H1 (cell line): ENCODE results near the gene MCF2L2. TPM values are rescaled to one million over a fixed set of nuclear protein-coding genes. Genes with fewer than 3 reads are reported as not detected.
A peak's percentile ranks its signal among the peaks of the same experiment; 100 is the strongest.

Source experiments
- CTCF ChIA-PET: fragments of 300-600 bp; sonication (Branson Sonifier 250); formaldehyde crosslinking; loops from one replicate; lab custom pipeline; 2021; ENCODE audit not compliant: partially characterized antibody; lab: Charles Lee
- POLR2A ChIA-PET: fragments of 300-600 bp; sonication (Branson Sonifier 250); formaldehyde crosslinking; loops from one replicate; lab custom pipeline; 2021; ENCODE audit warnings: inconsistent platforms; ENCODE audit not compliant: partially characterized antibody; lab: Charles Lee
- DNase-seq, 2 experiments: peaks; one replicate each; pipeline versions ENCODE4 v3.0.0 to v3.0.0-alpha.2; 2010 to 2022; ENCODE audit warnings: low spot score in 2 of 2, low read depth in 1 of 2, mixed read lengths in 1 of 2
- FAIRE-seq: peaks from 2 replicates; lab custom pipeline; 2011; peaks lifted over from hg19 to GRCh38; lab: Jason Lieb, UNC
- H2AFZ ChIP-seq: 2 replicates; pipeline ENCODE4 v1.8.1; 2012; ENCODE audit warnings: low read length, inconsistent platforms
- H2AK5ac ChIP-seq: 2 replicates; pipeline ENCODE4 v1.6.1; 2013; ENCODE audit warnings: low read depth, low read length
- H2BK120ac ChIP-seq: replicated peaks from 2 replicates; pipeline ENCODE3; 2013; ENCODE audit warnings: low read depth, low read length, inconsistent platforms
- H2BK12ac ChIP-seq: 2 replicates; pipeline ENCODE4 v1.6.1; 2013; ENCODE audit warnings: low read depth, low read length
- H2BK15ac ChIP-seq: 2 replicates; pipeline ENCODE4 v1.6.1; 2013; ENCODE audit warnings: low read length
- H2BK20ac ChIP-seq: 2 replicates; pipeline ENCODE4 v1.6.1; 2013; ENCODE audit warnings: low read length
- H2BK5ac ChIP-seq: 2 replicates; pipeline ENCODE4 v1.6.1; 2013; ENCODE audit warnings: low read depth, low read length
- H3K14ac ChIP-seq: 2 replicates; pipeline ENCODE4 v1.6.1; 2013; ENCODE audit warnings: inconsistent platforms; ENCODE audit not compliant: insufficient read length
- H3K18ac ChIP-seq: 2 replicates; pipeline ENCODE4 v1.6.1; 2013; ENCODE audit warnings: low read length; ENCODE audit errors: extremely low read depth
- H3K23ac ChIP-seq: 2 replicates; pipeline ENCODE4 v1.6.1; 2013; ENCODE audit warnings: inconsistent platforms; ENCODE audit not compliant: insufficient read length
- H3K23me2 ChIP-seq: 2 replicates; pipeline ENCODE4 v1.6.1; 2013; ENCODE audit warnings: low read depth, low read length
- H3K27ac ChIP-seq: 2 replicates; pipeline ENCODE4 v1.6.1; 2011; ENCODE audit warnings: low read depth, low read length, inconsistent platforms
- H3K27me3 ChIP-seq, 4 experiments: replicated peaks in 1 of 4; 1 replicate in 1 of 4; 2 replicates in 3 of 4; pipeline versions ENCODE4 v1.6.1 to v1.8.1; 2011 to 2013; ENCODE audit warnings: low read length in 3 of 4, mild to moderate bottlenecking in 3 of 4, inconsistent platforms in 2 of 4, mixed read lengths in 2 of 4, moderate library complexity in 1 of 4; ENCODE audit not compliant: control insufficient read depth in 3 of 4, insufficient read depth in 3 of 4; ENCODE audit errors: extremely low read depth in 1 of 4
- H3K36me3 ChIP-seq, 4 experiments: 2 replicates each; pipeline versions ENCODE4 v1.6.1 to v1.8.1; 2011 to 2013; ENCODE audit warnings: mild to moderate bottlenecking in 4 of 4, low read length in 3 of 4, moderate library complexity in 2 of 4, control low read depth in 1 of 4, inconsistent platforms in 1 of 4; ENCODE audit not compliant: insufficient read depth in 4 of 4, control insufficient read depth in 2 of 4
- H3K4ac ChIP-seq: replicated peaks from 2 replicates; pipeline ENCODE3; 2013; ENCODE audit warnings: low read length, low read depth, mixed read lengths, inconsistent platforms; ENCODE audit not compliant: insufficient read length
- H3K4me1 ChIP-seq, 4 experiments: replicated peaks in 1 of 4; 1 replicate in 1 of 4; 2 replicates in 3 of 4; pipeline versions ENCODE4 v1.6.1 to v1.8.1; 2011 to 2013; ENCODE audit warnings: low read length in 3 of 4, inconsistent platforms in 2 of 4, mixed read lengths in 1 of 4; ENCODE audit not compliant: insufficient read depth in 4 of 4, control insufficient read depth in 3 of 4
- H3K4me2 ChIP-seq, 2 experiments: 2 replicates each; pipeline versions ENCODE4 v1.6.1 to v1.8.1; 2011 to 2013; ENCODE audit warnings: low read depth in 2 of 2, low read length in 2 of 2, control low read depth in 1 of 2, inconsistent platforms in 1 of 2, mild to moderate bottlenecking in 1 of 2; ENCODE audit not compliant: insufficient read depth in 1 of 2
- H3K4me3 ChIP-seq, 4 experiments: fragments of 200-600, 300-600 bp in 1 of 4; sonication (generic), shearing (Covaris generic), sonication (Bioruptor Twin) in 1 of 4; 2 replicates each; pipeline versions ENCODE4 v1.5.1 to v1.8.1; 2011 to 2016; ENCODE audit warnings: low read length in 4 of 4, low read depth in 3 of 4, control low read depth in 2 of 4, inconsistent platforms in 2 of 4, mild to moderate bottlenecking in 2 of 4, mixed read lengths in 1 of 4, moderate library complexity in 1 of 4; ENCODE audit not compliant: insufficient read depth in 2 of 4; ENCODE audit errors: extremely low read depth in 1 of 4
- H3K56ac ChIP-seq: replicated peaks from 2 replicates; pipeline ENCODE3; 2013; ENCODE audit warnings: low read depth, mild to moderate bottlenecking, mixed read lengths, low read length, inconsistent platforms; ENCODE audit not compliant: insufficient read length
- H3K79me1 ChIP-seq: 2 replicates; pipeline ENCODE4 v1.6.1; 2013; ENCODE audit warnings: low read depth, low read length, control low read depth
- H3K79me2 ChIP-seq, 2 experiments: 2 replicates each; pipeline versions ENCODE4 v1.6.1 to v1.8.1; 2012 to 2013; ENCODE audit warnings: low read length in 2 of 2, mild to moderate bottlenecking in 2 of 2, inconsistent platforms in 1 of 2; ENCODE audit not compliant: insufficient read depth in 2 of 2, control insufficient read depth in 1 of 2
- H3K9ac ChIP-seq, 4 experiments: replicated peaks in 1 of 4; 1 replicate in 1 of 4; 2 replicates in 3 of 4; pipeline versions ENCODE4 v1.6.1 to v1.8.1; 2011 to 2013; ENCODE audit warnings: low read depth in 3 of 4, low read length in 3 of 4, control low read depth in 2 of 4, mild to moderate bottlenecking in 2 of 4, moderate library complexity in 2 of 4, inconsistent platforms in 1 of 4; ENCODE audit errors: extremely low read depth in 1 of 4
- H3K9me3 ChIP-seq, 2 experiments: 2 replicates each; pipeline versions ENCODE4 v1.6.1 to v1.8.1; 2012 to 2013; ENCODE audit warnings: mild to moderate bottlenecking in 2 of 2, moderate library complexity in 2 of 2, control low read depth in 1 of 2, inconsistent platforms in 1 of 2, low read depth in 1 of 2, low read length in 1 of 2, mixed read lengths in 1 of 2; ENCODE audit not compliant: insufficient read depth in 2 of 2
- H4K20me1 ChIP-seq, 2 experiments: replicated peaks in 1 of 2; 2 replicates each; pipeline versions ENCODE3 to v1.8.1; 2011 to 2013; ENCODE audit warnings: inconsistent platforms in 2 of 2, low read length in 2 of 2, mild to moderate bottlenecking in 1 of 2; ENCODE audit not compliant: insufficient read depth in 2 of 2, control insufficient read depth in 1 of 2
- H4K5ac ChIP-seq: 2 replicates; pipeline ENCODE4 v1.6.1; 2013; ENCODE audit warnings: low read length, low read depth, mixed read lengths, inconsistent platforms; ENCODE audit not compliant: insufficient read length
- H4K8ac ChIP-seq: 2 replicates; pipeline ENCODE4 v1.8.0; 2013; ENCODE audit warnings: mild to moderate bottlenecking, moderate library complexity, low read length, inconsistent platforms; ENCODE audit not compliant: insufficient read depth; ENCODE audit errors: extremely low read depth
- H4K91ac ChIP-seq: replicated peaks from 2 replicates; pipeline ENCODE3; 2013; ENCODE audit warnings: low read length, mixed read lengths, inconsistent platforms; ENCODE audit not compliant: insufficient read length
- CEBPB ChIP-seq: IDR thresholded peaks from 2 replicates; pipeline ENCODE4 v1.6.1; 2012; ENCODE audit warnings: low read depth, low read length
- EZH2 ChIP-seq: fragments of 200-600 bp; sonication (generic); IDR thresholded peaks from 2 replicates; pipeline ENCODE4 v1.7.1; 2012; ENCODE audit warnings: low read depth, mild to moderate bottlenecking, moderate library complexity, low read length, inconsistent platforms; ENCODE audit not compliant: severe bottlenecking
- WGBS, 2 experiments: shearing (Covaris generic) in 1 of 2; methylation state at CpG; one replicate each; pipeline versions ENCODE4 v1.1.6 to v1.1.7; 2013 to 2015; ENCODE audit warnings: low lambda C conversion rate in 2 of 2, mixed read lengths in 2 of 2, inconsistent platforms in 1 of 2, low coverage in 1 of 2, missing lambda C conversion rate in 1 of 2; ENCODE audit not compliant: insufficient replicate concordance in 2 of 2, insufficient coverage in 1 of 2, insufficient read length in 1 of 2; ENCODE audit errors: extremely low coverage in 1 of 2, missing lambda C conversion rate in 1 of 2; 5-methylcytosine and 5-hydroxymethylcytosine counted together
- polyA plus RNA-seq, 7 experiments: library from polyadenylated mRNA; depleted of rRNA in 3 of 7; stranded (reverse) in 5 of 7; unstranded in 2 of 7; fragments of >200 nt in 5 of 7; fragments of 200-250 nt in 2 of 7; gene quantifications; 1 replicate in 5 of 7; 2 replicates in 1 of 7; 4 replicates in 1 of 7; pipeline versions ENCODE4 v1.2.1 to v1.2.3, GENCODE V29; 2011 to 2013; ENCODE audit warnings: missing spikeins in 2 of 7, mixed read lengths in 2 of 7
- total RNA-seq: library from RNA; stranded (reverse); fragmentation: NEBNext Ultra II Directional; extraction: Animal tissue kit (Norgen Biotek cat#: 25700); gene quantifications from 2 replicates; pipeline ENCODE4 v1.2.1, GENCODE V29; 2021

MCF2L2 gene
- total and polyA plus RNA-seq, 2 of the 8 experiments (the other 6 are each of a cell fraction or from before 2014, with no cell fraction given), result 4.1 to 13.7 TPM

DNA sequence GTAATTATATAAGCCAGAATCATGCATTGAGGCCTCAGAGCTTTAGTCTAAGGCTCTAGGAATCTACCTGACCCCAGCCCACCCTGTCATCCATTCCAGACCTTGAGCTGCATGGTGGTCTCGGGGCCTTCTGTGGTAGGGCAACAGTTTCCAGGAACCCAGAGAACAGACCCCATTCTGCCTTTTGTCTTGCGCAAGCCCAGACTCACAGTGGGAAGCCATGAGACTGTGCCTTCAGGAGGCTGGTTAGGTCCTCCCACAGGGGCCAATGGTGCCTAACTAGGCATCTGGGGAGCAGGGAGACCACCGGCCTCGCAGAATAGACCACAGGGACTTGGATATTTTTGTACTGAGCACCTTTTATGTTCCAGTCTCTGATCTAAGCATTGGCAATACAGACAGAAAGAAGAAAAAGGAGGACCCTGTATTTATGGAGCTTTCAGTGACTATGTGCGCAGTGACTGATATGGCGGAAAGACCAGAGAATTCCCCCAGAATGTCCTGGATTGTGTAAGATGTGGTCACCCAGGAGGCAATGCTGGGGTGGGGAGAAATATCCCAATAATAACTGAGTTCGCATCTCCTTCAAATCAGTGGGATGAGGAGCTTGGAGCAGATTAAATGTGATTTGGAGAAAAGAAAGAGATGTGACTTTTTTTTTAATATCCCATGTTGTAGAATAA lies 40.1 kb downstream of the MCF2L2 start:
- no peak overlapping the region for H2BK5ac ChIP-seq
- no peak overlapping the region for H3K18ac ChIP-seq
- H2BK15ac ChIP-seq, result no peak overlapping the region
- no peaks in the 10 kb centered on the region for H3K79me2 ChIP-seq
- no peak overlapping the region for H3K4ac ChIP-seq
- no peaks in the 10 kb centered on the region for H3K9me3 ChIP-seq
- H3K9ac ChIP-seq, result no peak overlapping the region
- no peak overlapping the region for H4K91ac ChIP-seq
- H3K4me1 ChIP-seq, result peaks cover 0 to 19% (median 7%) of the 10 kb centered on the region in 4 experiments; a peak in 4 of 7 replicates
- H4K8ac ChIP-seq, result no peak overlapping the region; the same call in 1 of the 2 replicates
- no peaks in the 10 kb centered on the region for H4K20me1 ChIP-seq
- FAIRE-seq (no peak), DNase-seq (no peak)
- POLR2A ChIA-PET, result interaction anchor here (0.6 kb wide), 1 partner anchor 193 kb away, joined by 4 read pairs; no protein-coding TSS in a partner anchor
- CTCF ChIA-PET, result interaction anchor here (0.9 to 1.5 kb wide), 3 partner anchors 200 to 368 kb away, joined by 3 to 5 read pairs (median 3); no protein-coding TSS in a partner anchor
- H2BK120ac ChIP-seq, result no peak overlapping the region
- no peak overlapping the region for H3K4me2 ChIP-seq
- no peaks in the 10 kb centered on the region for H3K23me2 ChIP-seq
- H3K27me3 ChIP-seq, result no peaks in the 10 kb centered on the region
- H2BK20ac ChIP-seq, result no peak overlapping the region
- H2BK12ac ChIP-seq, result no peak overlapping the region
- 95% methylated on average over 7 of the region's 7 CpGs; no CpG with 5 or more reads in 1 of the 2 experiments for WGBS, 2 experiments
- H3K27ac ChIP-seq, result no peak overlapping the region
- peaks cover 0 to 2% (median 0%) of the 10 kb centered on the region in 4 experiments; a peak in 1 of 8 replicates for H3K36me3 ChIP-seq
- no peak overlapping the region for H3K56ac ChIP-seq
- TF ChIP-seq EZH2 (no peak), CEBPB (peak; percentile 84)
- no peak overlapping the region for H2AK5ac ChIP-seq
- H3K79me1 ChIP-seq, result peaks cover 2% of the 10 kb centered on the region; the same call in 1 of the 2 replicates
- H3K14ac ChIP-seq, result no peak overlapping the region
- no peak overlapping the region for H4K5ac ChIP-seq
- no peak overlapping the region for H3K4me3 ChIP-seq
- H2AFZ ChIP-seq, result no peak overlapping the region
- no peak overlapping the region for H3K23ac ChIP-seq
